Measurements from ENCODE around the gene ELOB. TPM values are rescaled to one million over a fixed set of nuclear protein-coding genes. Genes with fewer than 3 reads are reported as not detected.

ELOB gene
- total RNA-seq, 1 experiment from 2014 or later = 175 TPM

DNA sequence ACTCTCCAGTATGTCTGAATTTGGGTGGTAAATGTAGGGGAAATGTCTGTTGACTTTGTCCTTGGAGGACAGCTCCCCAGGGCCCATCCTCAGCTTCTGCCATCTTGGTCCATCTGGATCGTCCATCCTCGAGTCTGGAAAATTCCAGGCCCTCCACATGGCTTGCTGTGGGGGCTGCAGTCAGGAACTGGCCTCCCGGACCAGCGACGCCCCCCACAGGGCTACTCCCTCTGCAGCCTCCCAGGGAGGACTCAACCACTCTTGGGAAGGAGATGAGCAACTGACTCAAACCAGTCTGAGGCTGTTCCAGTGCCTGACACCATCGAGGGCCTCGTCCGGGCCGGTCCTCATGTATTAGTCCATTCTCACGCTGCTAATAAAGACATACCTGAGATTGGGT, 47.5 kb upstream of the ELOB start:
- no peaks in the 10 kb centered on the region for H3K9me3 Mint-ChIP-seq (ENCODE audit: unreplicated experiment)
- no peak for DNase-seq
- no peaks in the 10 kb centered on the region for H3K36me3 Mint-ChIP-seq (ENCODE audit: insufficient read depth, unreplicated experiment)
- TF ChIP-seq, protein P1, sequence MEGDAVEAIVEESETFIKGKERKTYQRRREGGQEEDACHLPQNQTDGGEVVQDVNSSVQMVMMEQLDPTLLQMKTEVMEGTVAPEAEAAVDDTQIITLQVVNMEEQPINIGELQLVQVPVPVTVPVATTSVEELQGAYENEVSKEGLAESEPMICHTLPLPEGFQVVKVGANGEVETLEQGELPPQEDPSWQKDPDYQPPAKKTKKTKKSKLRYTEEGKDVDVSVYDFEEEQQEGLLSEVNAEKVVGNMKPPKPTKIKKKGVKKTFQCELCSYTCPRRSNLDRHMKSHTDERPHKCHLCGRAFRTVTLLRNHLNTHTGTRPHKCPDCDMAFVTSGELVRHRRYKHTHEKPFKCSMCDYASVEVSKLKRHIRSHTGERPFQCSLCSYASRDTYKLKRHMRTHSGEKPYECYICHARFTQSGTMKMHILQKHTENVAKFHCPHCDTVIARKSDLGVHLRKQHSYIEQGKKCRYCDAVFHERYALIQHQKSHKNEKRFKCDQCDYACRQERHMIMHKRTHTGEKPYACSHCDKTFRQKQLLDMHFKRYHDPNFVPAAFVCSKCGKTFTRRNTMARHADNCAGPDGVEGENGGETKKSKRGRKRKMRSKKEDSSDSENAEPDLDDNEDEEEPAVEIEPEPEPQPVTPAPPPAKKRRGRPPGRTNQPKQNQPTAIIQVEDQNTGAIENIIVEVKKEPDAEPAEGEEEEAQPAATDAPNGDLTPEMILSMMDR (IDR thresholded peaks at IDR 0.05; ENCODE audit: insufficient read depth in 1 of 2, low read depth in 1 of 2, low read length in 1 of 2, severe bottlenecking in 1 of 2, unreplicated experiment in 1 of 2) = no peak
- no TSS peak for BruUV-seq (replicated peaks)
- H3K9me3 ChIP-seq = no peaks in the 10 kb centered on the region
- H3K36me3 ChIP-seq (ENCODE audit: control insufficient read depth, insufficient read depth, low read length) = no peaks in the 10 kb centered on the region
- H3K27ac Mint-ChIP-seq (ENCODE audit: unreplicated experiment) = no peak overlapping the region
- H3K4me1 Mint-ChIP-seq (ENCODE audit: low read depth, unreplicated experiment) = peaks cover 4% of the 10 kb centered on the region
- H3K4me3 Mint-ChIP-seq (ENCODE audit: unreplicated experiment) = no peak overlapping the region
- POLR2A ChIA-PET = no interaction called here
- intact Hi-C loops (cut with micrococcal nuclease; ENCODE audit: unreplicated experiment) = no loop called here
- H3K27me3 Mint-ChIP-seq (ENCODE audit: insufficient read depth, unreplicated experiment) = no peaks in the 10 kb centered on the region
- CTCF ChIA-PET = no interaction called here
- no peaks in the 10 kb centered on the region for H3K4me1 ChIP-seq
- H3K4me3 ChIP-seq (ENCODE audit: low read depth, low read length) = no peak overlapping the region
- H3K27me3 ChIP-seq (replicated peaks; ENCODE audit: control insufficient read depth, insufficient read depth, low read length) = no peaks in the 10 kb centered on the region

GRCh38 chr16:2822496-2822895, 45.4 kb upstream of the ELOB start:
- intact Hi-C loops (cut with micrococcal nuclease; ENCODE audit: unreplicated experiment) = loop anchor here (2.0 kb wide), 1 partner anchor 40 kb away; no protein-coding TSS in a partner anchor
- no peak overlapping the region for H3K4me3 ChIP-seq (ENCODE audit: low read depth, low read length)
- TF ChIP-seq, protein P1 (IDR thresholded peaks at IDR 0.05; ENCODE audit: insufficient read depth in 1 of 2, low read depth in 1 of 2, low read length in 1 of 2, severe bottlenecking in 1 of 2, unreplicated experiment in 1 of 2) = no peak

GRCh38 chr16:2822158-2822495, 45.0 kb upstream of the ELOB start:
- Histone ChIP-seq H3K9me3 (no peaks in the 10 kb centered on the region), H3K36me3 (ENCODE audit: control insufficient read depth, insufficient read depth, low read length) (no peaks in the 10 kb centered on the region), H3K27me3 (replicated peaks; ENCODE audit: control insufficient read depth, insufficient read depth, low read length) (no peaks in the 10 kb centered on the region), H3K4me3 (ENCODE audit: low read depth, low read length) (no peak overlapping the region), H3K4me1 (no peaks in the 10 kb centered on the region)
- no peak overlapping the region for H3K4me3 Mint-ChIP-seq (ENCODE audit: unreplicated experiment)
- H3K9me3 Mint-ChIP-seq (ENCODE audit: unreplicated experiment) = no peaks in the 10 kb centered on the region
- intact Hi-C loops (cut with micrococcal nuclease; ENCODE audit: unreplicated experiment) = loop anchor here (2.0 kb wide), 1 partner anchor 39 kb away; no protein-coding TSS in a partner anchor
- TF ChIP-seq, protein P1 (IDR thresholded peaks at IDR 0.05; ENCODE audit: insufficient read depth in 1 of 2, low read depth in 1 of 2, low read length in 1 of 2, severe bottlenecking in 1 of 2, unreplicated experiment in 1 of 2) = no peak
- H3K27me3 Mint-ChIP-seq (ENCODE audit: insufficient read depth, unreplicated experiment) = no peaks in the 10 kb centered on the region
- no peaks in the 10 kb centered on the region for H3K36me3 Mint-ChIP-seq (ENCODE audit: insufficient read depth, unreplicated experiment)
- no TSS peak for BruUV-seq (replicated peaks)
- peaks cover 4% of the 10 kb centered on the region for H3K4me1 Mint-ChIP-seq (ENCODE audit: low read depth, unreplicated experiment)
- DNase-seq = no peak
- POLR2A ChIA-PET = no interaction called here
- H3K27ac Mint-ChIP-seq (ENCODE audit: unreplicated experiment) = no peak overlapping the region
- CTCF ChIA-PET = interaction anchor here (0.5 kb wide), 1 partner anchor 38 kb away, joined by 4 read pairs; no protein-coding TSS in a partner anchor

More at GRCh38 chr16:2822496-2822895, 45.4 kb upstream of the ELOB start:
- DNase-seq = no peak
- no peak overlapping the region for H3K4me3 Mint-ChIP-seq (ENCODE audit: unreplicated experiment)
- H3K4me1 Mint-ChIP-seq (ENCODE audit: low read depth, unreplicated experiment) = peaks cover 4% of the 10 kb centered on the region
- H3K36me3 Mint-ChIP-seq (ENCODE audit: insufficient read depth, unreplicated experiment) = no peaks in the 10 kb centered on the region
- Histone ChIP-seq H3K27me3 (replicated peaks; ENCODE audit: control insufficient read depth, insufficient read depth, low read length) (no peaks in the 10 kb centered on the region), H3K4me1 (no peaks in the 10 kb centered on the region), H3K36me3 (ENCODE audit: control insufficient read depth, insufficient read depth, low read length) (no peaks in the 10 kb centered on the region), H3K9me3 (no peaks in the 10 kb centered on the region)
- H3K27me3 Mint-ChIP-seq (ENCODE audit: insufficient read depth, unreplicated experiment) = no peaks in the 10 kb centered on the region
- H3K9me3 Mint-ChIP-seq (ENCODE audit: unreplicated experiment) = no peaks in the 10 kb centered on the region
- ChIA-PET CTCF (interaction anchor here (0.5 kb wide), 1 partner anchor 393 kb away, joined by 3 read pairs; the partner anchor contains the start of gene CCNF), POLR2A (no interaction called here)
- H3K27ac Mint-ChIP-seq (ENCODE audit: unreplicated experiment) = no peak overlapping the region
- no TSS peak for BruUV-seq (replicated peaks)
